ENCODE data around the gene REN. TPM values are rescaled to one million over a fixed set of nuclear protein-coding genes. Genes with fewer than 3 reads are reported as not detected.

REN gene
- total and polyA plus RNA-seq, 2 donors (not counting 3 experiments of a cell fraction or from before 2014, with no cell fraction given), result 0.11 TPM; not detected in 1

DNA sequence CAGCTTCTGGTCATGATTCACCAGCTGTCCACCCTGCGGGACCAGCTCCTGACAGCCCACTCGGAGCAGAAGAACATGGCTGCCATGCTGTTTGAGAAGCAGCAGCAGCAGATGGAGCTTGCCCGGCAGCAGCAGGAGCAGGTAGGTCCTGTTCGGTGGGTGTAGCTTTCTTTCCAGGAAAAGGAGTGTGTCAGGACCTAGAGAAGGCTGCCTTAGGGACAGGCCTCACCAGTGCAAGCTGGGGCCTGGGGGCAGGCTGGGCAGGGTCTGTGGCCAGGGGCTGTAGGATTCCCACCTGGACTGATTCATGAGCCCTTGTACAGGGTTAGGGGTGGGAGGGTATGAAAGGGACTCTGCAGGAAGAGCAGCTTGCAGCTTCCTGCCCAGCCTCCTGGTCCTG is 49.6 kb downstream of the REN start:
- peaks cover 9% of the 10 kb centered on the region for H3K4me1 ChIP-seq (ENCODE audit: control insufficient read depth, extremely low read depth, insufficient read depth, low read length)
- no peak overlapping the region for H3K4me3 ChIP-seq (replicated peaks in 1 of 3; ENCODE audit: insufficient read depth in 1 of 3, low read depth in 1 of 3, low read length in 3 of 3)
- H3K4me2 ChIP-seq (ENCODE audit: insufficient read depth, low read length), result no peak overlapping the region
- dilution Hi-C loops (cut with MboI; ENCODE audit: extremely low pct_ligation_motif_present, low sequenced_read_pairs) (no loop called here), intact Hi-C loops (cut with micrococcal nuclease) (no loop called here)
- no peaks in the 10 kb centered on the region for H3K79me2 ChIP-seq (ENCODE audit: control insufficient read depth, insufficient read depth, low read length)
- H3K36me3 ChIP-seq (ENCODE audit: control insufficient read depth in 2 of 2, extremely low read depth in 1 of 2, insufficient read depth in 2 of 2, low read length in 2 of 2), result peaks cover 0 to 27% of the 10 kb centered on the region in 2 experiments
- no peaks in the 10 kb centered on the region for H3K9me1 ChIP-seq (replicated peaks; ENCODE audit: control insufficient read depth, extremely low read depth, insufficient read depth, low read length)
- no peaks in the 10 kb centered on the region for H4K20me1 ChIP-seq (replicated peaks; ENCODE audit: control insufficient read depth, extremely low read depth, insufficient read depth, low read length)
- TF ChIP-seq POLR2AphosphoS5 (IDR thresholded peaks at IDR 0.05; ENCODE audit: insufficient read depth, low read depth, low read length) (no peak), GATA2 (IDR thresholded peaks at IDR 0.05; ENCODE audit: insufficient read depth, insufficient read length, low read depth, low read length) (no peak), EZH2 (IDR thresholded peaks at IDR 0.05; ENCODE audit: borderline replicate concordance, low read depth, low read length, severe bottlenecking) (no peak), JUN (IDR thresholded peaks at IDR 0.05; ENCODE audit: borderline replicate concordance, insufficient read depth, insufficient read length, low read depth) (no peak), POLR2A (IDR thresholded peaks at IDR 0.05; ENCODE audit: low read depth, low read length) (no peak), MYC (IDR thresholded peaks at IDR 0.05; ENCODE audit: low read depth, low read length) (no peak), FOS (IDR thresholded peaks at IDR 0.05; ENCODE audit: borderline replicate concordance, insufficient read depth, low read length) (no peak)
- ChIA-PET POLR2A (no interaction called here), CTCF (interaction anchor here (1.6 to 6.7 kb wide), 3 partner anchors 9 to 245 kb away, joined by 4 to 45 read pairs (median 23); no protein-coding TSS in a partner anchor)
- H3K9me3 ChIP-seq (replicated peaks; ENCODE audit: control insufficient read depth, insufficient read depth, low read length), result no peaks in the 10 kb centered on the region
- no peak overlapping the region for H2AFZ ChIP-seq (ENCODE audit: low read depth, low read length)
- no peak overlapping the region for H3K27ac ChIP-seq (ENCODE audit: insufficient read depth, low read depth, low read length)
- H3K27me3 ChIP-seq (ENCODE audit: control insufficient read depth in 2 of 2, insufficient read depth in 2 of 2, low read length in 2 of 2), result no peaks in the 10 kb centered on the region
- DNase-seq (ENCODE audit: low read depth, low spot score) (no peak), FAIRE-seq (no peak)
- BruUV-seq (replicated peaks), result no TSS peak
- H3K9ac ChIP-seq (replicated peaks; ENCODE audit: extremely low read depth, insufficient read depth, low read length), result no peak overlapping the region

DNA sequence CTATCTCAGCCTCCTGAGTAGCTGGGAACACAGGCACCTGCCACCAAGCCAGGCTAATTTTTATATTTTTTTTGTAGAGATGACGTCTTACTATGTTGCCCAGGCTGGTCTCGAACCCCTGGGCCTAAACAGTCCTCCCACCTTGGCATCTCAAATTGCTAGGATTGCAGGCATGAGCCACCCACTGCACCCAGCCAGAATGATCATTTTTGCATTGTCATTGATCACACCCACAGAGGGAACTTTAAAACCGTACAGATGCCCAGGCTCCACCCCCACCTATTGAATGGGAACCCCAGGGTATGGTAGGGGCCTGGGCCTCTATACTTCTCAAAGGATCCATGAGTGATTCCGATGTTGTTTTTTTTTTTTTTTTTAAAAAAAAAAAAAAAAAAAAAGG is 51.0 kb downstream of the REN start:
- POLR2A ChIA-PET, result no interaction called here
- intact Hi-C loops (cut with micrococcal nuclease) (no loop called here), dilution Hi-C loops (cut with MboI; ENCODE audit: extremely low pct_ligation_motif_present, low sequenced_read_pairs) (no loop called here)
- FAIRE-seq, result no peak
- Histone ChIP-seq H3K9ac (replicated peaks; ENCODE audit: extremely low read depth, insufficient read depth, low read length) (no peak overlapping the region), H3K9me3 (replicated peaks; ENCODE audit: control insufficient read depth, insufficient read depth, low read length) (no peaks in the 10 kb centered on the region), H3K27ac (ENCODE audit: insufficient read depth, low read depth, low read length) (no peak overlapping the region), H4K20me1 (replicated peaks; ENCODE audit: control insufficient read depth, extremely low read depth, insufficient read depth, low read length) (no peaks in the 10 kb centered on the region), H3K27me3 (ENCODE audit: control insufficient read depth in 2 of 2, insufficient read depth in 2 of 2, low read length in 2 of 2) (no peaks in the 10 kb centered on the region), H3K4me1 (ENCODE audit: control insufficient read depth, extremely low read depth, insufficient read depth, low read length) (peaks cover 9% of the 10 kb centered on the region), H2AFZ (ENCODE audit: low read depth, low read length) (no peak overlapping the region), H3K36me3 (ENCODE audit: control insufficient read depth in 2 of 2, extremely low read depth in 1 of 2, insufficient read depth in 2 of 2, low read length in 2 of 2) (peaks cover 0 to 22% of the 10 kb centered on the region in 2 experiments), H3K9me1 (replicated peaks; ENCODE audit: control insufficient read depth, extremely low read depth, insufficient read depth, low read length) (no peaks in the 10 kb centered on the region), H3K4me2 (ENCODE audit: insufficient read depth, low read length) (no peak overlapping the region), H3K4me3 (replicated peaks in 1 of 3; ENCODE audit: insufficient read depth in 1 of 3, low read depth in 1 of 3, low read length in 3 of 3) (no peak overlapping the region), H3K79me2 (ENCODE audit: control insufficient read depth, insufficient read depth, low read length) (peaks cover 6% of the 10 kb centered on the region)
- CTCF ChIA-PET, result interaction anchor here (4.1 to 6.7 kb wide), 2 partner anchors 14 to 244 kb away, joined by 23 to 45 read pairs; no protein-coding TSS in a partner anchor
- no TSS peak for BruUV-seq (replicated peaks)
- no peak for DNase-seq (ENCODE audit: low read depth, low spot score)
- TF ChIP-seq POLR2AphosphoS5 (IDR thresholded peaks at IDR 0.05; ENCODE audit: insufficient read depth, low read depth, low read length) (no peak), GATA2 (IDR thresholded peaks at IDR 0.05; ENCODE audit: insufficient read depth, insufficient read length, low read depth, low read length) (no peak)
- TF ChIP-seq, protein P1, sequence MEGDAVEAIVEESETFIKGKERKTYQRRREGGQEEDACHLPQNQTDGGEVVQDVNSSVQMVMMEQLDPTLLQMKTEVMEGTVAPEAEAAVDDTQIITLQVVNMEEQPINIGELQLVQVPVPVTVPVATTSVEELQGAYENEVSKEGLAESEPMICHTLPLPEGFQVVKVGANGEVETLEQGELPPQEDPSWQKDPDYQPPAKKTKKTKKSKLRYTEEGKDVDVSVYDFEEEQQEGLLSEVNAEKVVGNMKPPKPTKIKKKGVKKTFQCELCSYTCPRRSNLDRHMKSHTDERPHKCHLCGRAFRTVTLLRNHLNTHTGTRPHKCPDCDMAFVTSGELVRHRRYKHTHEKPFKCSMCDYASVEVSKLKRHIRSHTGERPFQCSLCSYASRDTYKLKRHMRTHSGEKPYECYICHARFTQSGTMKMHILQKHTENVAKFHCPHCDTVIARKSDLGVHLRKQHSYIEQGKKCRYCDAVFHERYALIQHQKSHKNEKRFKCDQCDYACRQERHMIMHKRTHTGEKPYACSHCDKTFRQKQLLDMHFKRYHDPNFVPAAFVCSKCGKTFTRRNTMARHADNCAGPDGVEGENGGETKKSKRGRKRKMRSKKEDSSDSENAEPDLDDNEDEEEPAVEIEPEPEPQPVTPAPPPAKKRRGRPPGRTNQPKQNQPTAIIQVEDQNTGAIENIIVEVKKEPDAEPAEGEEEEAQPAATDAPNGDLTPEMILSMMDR (IDR thresholded peaks at IDR 0.05; ENCODE audit: extremely low read depth in 1 of 2, insufficient read depth in 1 of 2, low read depth in 1 of 2, low read length in 2 of 2), result no peak
- TF ChIP-seq, protein P2, sequence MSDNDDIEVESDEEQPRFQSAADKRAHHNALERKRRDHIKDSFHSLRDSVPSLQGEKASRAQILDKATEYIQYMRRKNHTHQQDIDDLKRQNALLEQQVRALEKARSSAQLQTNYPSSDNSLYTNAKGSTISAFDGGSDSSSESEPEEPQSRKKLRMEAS (IDR thresholded peaks at IDR 0.05; ENCODE audit: insufficient read depth, insufficient read length), result no peak

Data from endothelial cell of umbilical vein (primary cell).